GM19372 (cell line): ENCODE measurements around the gene ARHGAP32.
"Not testable (repeated sequence)": the region's sequence is repeated elsewhere in the genome, so short reads cannot be mapped to it uniquely, and the experiment has no call there.

Source experiments
- ATAC-seq: cut with Tn5 transposase; IDR thresholded peaks from one replicate; pipeline ENCODE4 v1.9.1; 2021; ENCODE audit warnings: mild to moderate bottlenecking, low read depth, moderate library complexity; ENCODE audit not compliant: unreplicated experiment

ARHGAP32 gene

DNA sequence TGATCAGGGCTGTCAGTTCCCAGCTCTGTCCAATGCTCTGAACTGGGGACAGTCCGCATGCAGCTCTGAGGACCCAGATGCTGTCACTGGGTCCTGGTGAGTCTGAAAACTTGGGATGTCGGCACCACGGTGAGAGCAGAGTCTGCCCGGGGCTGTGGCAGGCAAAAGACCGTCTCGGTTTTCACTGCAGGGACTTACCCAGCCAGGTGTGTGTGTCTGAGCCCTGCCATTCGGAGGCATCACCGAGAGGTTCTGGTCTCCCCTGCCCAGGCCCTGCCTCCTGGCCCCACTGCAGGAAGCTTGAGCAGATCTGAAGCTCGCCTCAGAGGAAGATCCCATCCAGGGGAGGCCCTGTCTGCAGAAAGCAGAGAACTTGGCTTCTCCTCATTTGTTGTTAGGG lies 254.6 kb downstream of the ARHGAP32 start:
- no peak for ATAC-seq

DNA sequence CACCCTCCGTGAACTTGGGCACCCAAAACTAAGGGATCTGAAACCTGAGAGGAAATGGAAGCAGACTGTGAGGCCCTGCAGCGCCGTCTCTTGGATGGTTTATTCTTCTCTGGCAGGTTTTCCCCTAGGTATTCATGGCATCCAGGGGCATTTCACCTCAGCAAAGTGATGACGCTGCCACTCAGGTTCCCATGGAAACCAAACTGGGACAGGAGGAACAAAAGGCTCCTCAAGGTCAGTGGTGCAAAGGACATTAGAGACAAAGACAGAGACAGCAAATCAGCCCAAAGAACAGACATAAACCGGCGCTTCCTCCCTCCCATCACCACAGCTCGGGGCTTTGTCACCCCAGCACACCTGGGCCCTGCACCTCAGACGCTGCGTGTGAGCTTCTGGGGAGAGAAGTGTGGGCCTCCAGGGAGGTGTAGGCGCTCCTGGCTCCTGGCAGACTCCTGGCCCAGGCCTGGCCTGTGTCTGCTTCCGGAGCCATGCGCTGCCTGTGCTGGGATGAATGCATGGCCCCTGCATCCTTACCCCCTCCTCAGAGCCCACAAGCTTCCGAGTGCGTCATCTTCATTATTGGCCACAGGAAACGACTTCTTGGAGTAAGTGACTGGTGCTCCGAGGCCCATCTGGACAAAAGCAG lies 255.4 kb downstream of the ARHGAP32 start:
- no peak for ATAC-seq

DNA sequence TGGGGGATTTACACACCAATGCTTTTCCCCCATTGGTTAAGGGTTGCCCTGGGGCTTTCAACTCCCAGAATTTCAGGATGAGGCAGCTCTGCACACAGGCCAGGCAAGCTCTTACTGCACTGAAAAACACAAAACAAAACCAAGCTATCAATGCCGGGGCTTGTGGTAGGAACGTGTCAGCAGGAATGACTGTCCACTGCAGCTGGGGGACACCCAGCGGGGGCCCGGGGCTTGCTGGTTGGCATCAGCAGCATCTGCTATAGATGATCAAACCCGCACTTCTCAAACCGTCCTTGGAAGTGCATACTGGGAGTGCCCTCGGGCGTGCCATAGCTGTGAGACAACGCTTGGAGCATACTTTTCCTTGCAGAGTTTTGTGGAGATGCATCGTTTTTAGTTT lies 257.2 kb downstream of the ARHGAP32 start:
- ATAC-seq = no peak

DNA sequence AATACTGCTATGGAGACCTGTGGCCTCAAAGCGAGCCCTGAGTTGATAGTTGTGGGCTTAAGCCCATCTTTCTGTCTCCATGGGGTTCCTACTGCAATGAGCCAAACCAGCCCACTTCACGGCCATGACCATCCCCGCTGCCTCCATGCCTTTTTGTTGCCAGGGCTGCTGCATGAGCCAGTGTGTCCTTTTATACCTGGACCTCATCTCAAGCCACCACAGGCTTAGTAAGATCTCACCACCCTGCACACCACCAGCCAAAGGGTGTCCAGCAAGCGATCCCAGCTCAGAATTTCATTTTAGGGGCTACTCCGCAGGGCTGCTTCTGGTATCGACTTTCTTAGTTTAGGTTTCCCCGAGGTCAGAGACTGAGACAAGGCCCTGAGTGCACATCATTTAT lies 257.8 kb downstream of the ARHGAP32 start:
- ATAC-seq = no peak

DNA sequence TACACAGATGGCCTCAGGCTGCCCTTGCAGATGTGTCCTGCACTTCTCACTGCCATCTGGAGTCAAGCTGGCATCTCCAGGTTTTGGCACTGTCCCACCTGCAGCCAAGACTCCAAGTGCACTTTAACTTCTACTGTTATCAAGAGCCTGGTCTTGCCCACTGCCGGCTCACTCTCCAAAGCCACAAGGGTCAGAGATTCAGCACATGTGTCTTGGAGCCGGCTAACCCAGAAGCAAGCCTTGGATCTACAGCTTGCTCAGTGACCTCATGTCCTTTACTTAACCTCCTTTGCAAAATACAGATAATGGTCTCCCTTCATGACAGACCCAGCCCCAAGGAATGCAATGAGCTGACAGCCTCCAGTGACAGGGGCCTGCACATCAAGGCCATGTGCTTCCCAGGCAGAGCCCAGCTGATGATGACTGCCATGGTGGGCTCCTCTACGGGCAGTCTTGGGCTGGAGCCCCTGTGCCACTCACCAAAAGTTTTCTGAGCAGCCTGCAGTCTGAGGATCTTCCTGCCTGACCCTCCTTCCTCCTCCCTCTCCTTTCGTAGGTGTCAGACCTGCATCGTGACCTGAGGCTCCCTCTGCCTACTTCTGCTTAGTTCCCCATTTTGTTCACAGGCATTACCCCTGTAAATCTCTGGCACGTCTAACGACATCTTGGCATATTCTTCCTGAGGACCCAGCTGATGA lies 258.5 kb downstream of the ARHGAP32 start:
- ATAC-seq = no peak

DNA sequence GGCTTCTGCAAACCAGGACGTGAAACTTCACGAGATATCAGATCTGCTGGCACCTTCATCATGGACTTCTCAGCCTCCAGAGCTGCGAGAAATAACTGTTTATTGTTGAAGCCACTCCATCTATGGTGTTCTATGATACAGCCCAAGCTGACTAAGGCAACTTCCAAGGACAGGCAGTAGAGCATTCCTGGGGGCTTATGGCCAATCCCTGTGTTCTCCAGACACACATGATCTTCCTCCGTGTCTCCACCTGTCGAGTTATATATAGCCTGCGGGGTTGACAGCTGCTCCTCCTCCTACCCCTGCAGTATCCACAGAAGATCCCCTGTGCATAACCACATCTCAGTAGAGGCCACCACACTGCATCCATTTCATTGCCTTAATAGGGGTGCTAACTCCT lies 260.5 kb downstream of the ARHGAP32 start:
- no peak for ATAC-seq

DNA sequence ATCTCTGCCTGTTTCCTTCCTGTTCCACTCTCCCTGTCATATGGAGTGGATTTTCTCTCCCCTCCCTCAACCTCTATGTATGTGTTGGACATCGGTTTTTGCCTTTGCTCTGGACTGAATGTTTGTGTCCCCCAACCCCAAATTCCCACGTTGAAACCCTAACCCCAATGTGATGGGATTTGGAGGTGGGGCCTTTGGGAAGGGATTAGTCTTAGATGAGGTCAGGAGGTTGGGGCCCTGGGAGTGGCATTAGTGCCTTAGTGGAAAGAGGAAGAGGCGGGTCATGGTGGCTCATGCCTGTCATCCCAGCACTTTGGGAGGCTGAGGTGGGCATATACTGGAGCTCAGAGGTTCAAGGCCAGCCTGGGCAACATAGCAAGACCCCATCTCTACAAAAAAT lies 261.1 kb downstream of the ARHGAP32 start:
- ATAC-seq = no peak

DNA sequence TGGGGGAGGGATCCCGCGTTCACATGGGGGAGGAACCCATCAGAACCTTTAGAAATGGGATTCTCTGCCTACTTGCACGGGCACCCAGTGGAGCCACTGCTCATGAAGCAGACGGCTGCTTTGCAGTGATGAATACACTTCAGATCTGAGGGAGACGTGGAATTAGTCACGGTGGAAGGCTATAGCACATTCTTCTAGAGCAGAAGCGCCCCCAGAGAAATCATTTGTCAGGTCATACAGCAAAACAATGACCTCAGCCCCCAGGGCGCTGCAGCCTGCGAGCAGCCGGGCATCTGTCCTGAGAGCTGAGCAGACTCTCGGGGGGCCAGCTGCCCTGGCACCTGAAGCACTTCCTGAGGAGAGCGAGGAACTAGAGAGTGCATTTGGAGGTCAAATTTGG lies 262.1 kb downstream of the ARHGAP32 start:
- ATAC-seq = no peak

DNA sequence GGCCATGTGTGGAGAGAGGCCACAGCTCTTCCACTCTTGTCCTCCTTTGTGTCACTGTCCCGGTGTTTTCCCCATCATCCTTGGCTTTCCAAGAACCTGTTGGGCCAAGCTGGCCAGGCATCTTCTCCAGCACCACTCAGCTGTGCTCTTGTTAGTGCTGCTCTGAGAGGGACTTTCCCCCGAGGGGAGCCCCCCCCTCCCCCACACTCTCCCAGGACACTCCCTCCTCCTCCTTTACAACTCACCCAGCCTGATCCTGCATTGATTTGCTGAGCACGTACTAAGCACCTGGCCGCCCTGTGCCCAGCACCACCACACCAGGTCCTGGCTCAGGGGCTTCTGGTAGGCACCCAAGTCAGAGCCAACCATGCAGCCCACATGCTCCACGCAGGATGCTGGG lies 262.7 kb downstream of the ARHGAP32 start:
- no peak for ATAC-seq

DNA sequence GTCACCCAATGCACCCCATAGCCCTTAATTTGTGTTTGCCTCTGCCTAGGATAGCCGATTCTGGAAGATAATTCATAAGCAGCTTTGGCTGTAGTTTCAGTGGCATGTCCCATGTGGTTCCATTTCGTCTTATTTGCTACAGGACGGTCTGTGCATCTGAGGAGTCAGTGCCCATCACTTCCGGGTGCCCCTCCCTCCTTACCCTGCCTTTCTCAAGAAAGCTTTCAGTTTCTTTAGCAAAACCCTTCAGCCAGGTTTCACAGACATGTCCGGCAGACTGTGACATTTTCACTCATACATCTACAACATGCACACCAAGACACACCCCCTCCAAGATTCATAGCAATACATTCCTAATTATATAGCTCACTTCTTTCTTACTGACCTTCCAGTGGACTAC lies 263.7 kb downstream of the ARHGAP32 start:
- ATAC-seq = peak; percentile 96

DNA sequence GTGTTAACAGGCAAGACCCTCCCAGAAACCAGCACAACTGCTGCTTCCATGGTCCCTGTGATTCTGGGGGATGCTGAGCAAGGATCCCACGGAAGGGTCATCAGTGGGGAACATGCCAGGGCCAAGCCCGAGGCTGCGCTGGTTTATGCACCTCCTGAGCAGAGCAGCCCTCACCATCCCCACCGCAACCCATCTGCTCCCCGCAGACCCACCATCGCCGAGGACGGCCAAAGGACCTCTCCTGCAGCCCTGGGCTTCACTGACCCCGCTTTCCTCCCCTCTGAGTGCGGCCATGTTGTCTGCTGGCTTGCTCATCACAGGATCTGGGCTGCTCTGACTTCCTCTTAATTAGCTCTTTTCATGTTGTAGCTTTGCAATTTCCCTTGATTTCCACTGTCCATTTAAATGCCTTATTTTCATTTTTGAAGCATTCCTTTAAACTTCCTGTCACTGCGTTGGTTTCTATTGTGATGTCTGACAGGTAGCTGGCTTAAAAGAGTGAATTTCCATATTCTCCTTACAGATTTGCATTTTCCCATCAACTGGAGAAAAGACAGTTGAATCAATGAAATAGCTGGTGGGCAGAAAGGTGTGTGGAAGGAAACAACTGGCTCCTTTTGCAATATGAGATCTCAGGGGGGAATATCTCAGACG lies 264.3 kb downstream of the ARHGAP32 start:
- no peak for ATAC-seq

DNA sequence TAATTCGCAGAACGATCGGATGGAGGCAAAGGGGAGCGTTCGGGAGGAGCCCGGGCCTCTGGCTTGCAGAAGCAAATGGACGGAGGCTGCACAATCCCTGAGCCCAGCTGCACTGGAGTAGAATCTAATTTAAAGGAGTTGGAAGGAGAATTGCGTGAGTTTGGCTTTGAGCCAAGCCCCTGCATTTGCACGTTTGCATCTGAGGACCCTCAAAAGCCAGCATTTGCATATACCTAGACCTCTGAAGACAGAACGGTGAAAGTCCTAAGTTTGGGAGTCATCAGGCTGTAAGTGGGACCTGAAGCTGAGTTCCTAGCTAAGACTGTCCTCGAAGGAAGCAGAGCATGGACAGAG lies 265.0 kb downstream of the ARHGAP32 start:
- no peak for ATAC-seq

DNA sequence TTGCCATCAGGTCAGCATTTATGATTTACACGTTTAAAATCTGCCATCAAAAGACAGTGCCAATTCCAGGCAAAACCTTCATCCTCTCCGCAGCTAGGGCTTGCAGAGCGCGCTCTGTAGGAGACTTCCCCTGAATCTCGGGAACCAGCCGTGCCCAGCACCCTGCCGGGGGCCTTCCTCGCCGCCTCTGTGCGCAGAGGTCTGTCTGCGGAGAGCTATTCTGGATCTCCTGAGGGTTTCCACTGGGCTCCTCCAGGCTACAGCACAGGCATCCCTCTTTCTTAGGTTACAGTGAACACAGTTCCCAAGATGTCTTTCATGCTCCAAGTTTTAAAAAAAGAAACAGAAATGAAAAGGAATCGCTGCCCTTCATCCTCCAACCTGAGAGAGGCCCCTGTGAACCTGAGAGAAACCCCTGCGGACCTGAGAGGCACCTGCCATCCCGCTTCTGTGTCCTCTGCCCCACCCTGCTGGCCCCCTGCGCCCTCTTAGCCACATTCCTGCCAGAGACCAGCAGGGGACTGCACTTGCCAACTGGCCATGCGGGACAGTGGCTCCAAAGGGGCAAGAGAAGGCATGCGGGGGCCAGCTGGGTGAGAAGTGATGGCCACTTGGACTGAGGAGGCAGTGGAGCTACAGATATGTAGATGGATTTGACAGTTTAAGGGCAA lies 265.6 kb downstream of the ARHGAP32 start:
- ATAC-seq = no peak

DNA sequence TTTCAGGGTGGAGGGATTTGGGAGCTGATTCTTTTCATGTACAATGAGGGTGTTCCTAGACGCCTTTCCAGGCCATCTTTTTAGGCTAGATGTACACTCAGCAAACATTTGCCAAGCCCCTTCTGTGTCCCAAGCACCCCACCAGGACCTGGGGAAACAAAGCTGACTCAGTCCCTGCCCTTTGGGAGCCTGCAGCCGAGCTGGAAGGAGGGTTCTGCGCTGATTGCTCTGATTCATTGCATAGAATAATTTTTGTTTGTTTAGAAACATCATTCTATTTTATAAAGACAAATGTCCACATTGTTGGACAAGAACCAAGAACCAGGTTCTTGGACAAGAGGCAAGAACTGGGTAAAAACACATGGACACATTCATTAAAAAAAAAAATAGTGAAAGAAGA lies 266.1 kb downstream of the ARHGAP32 start:
- no peak for ATAC-seq

DNA sequence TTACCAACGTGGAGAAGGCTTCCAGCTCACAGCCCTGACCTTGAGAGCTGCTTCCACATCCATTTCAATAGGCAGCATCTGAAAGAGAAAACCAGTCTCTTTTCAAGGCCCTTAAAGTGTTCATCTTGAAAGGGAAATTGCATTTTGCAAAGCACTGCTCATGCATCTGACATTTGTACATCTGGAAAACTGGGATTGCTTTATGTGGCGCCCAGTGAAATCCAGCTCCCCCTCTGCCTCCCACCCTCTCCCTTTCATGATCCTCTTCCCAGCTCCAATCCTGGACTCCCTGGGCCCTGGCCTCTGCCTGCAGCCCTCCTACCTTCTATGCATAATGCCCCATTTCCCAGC lies 266.9 kb downstream of the ARHGAP32 start:
- ATAC-seq = no peak

DNA sequence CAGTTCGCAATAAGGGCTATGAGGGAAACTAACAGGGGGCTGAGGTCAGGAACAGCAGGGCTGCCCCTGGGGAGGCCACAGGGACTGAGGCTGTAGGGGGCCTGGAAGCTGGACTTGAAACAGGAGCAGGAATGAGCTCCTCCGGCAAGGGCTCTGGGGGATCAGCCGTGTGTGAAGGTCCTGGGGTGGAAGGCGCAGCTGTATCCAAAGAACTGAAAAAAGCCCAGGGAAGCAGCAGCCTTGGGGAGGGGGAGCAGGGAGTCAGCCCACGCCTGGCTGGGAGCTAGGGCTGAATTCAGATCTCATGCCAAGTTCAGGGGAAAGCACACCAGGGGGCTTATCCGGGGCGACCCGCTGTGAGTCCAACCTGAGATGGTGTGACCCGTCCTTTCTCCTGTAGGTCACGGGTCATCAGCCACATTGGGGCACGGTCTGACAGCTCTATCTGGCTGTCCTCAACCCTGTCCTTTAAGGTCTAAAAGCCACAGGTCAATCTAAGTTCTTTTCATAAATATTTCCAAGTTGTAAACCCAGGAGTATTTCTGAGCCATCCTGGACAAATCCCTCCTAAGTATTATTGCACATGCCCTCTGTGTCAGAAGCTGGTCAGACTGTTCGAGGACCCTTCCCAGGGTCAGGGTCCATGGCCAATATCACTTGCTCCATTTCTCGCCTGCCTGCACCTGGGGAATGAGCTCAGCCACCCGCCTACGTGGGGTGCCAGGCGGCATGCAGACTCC lies 267.4 kb downstream of the ARHGAP32 start:
- no peak for ATAC-seq

DNA sequence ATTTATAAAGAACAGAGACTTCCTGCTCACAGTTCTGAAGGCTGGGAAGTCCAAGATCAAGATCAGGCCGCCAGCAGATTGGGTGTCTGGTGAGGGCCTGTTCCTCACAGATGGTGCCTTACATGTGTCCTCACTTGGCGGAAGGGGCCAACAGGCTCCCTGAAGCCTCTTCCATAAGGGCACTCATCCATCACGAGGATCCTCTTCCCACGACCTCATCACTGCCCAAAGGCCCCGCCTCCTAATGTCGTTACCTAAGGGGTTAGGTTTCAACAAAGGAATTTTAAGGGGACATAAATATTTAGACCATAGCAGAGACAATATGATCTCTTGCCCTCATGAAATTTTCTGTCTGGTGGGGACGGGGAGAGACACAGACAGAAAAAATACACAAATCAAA lies 268.0 kb downstream of the ARHGAP32 start:
- no peak for ATAC-seq

DNA sequence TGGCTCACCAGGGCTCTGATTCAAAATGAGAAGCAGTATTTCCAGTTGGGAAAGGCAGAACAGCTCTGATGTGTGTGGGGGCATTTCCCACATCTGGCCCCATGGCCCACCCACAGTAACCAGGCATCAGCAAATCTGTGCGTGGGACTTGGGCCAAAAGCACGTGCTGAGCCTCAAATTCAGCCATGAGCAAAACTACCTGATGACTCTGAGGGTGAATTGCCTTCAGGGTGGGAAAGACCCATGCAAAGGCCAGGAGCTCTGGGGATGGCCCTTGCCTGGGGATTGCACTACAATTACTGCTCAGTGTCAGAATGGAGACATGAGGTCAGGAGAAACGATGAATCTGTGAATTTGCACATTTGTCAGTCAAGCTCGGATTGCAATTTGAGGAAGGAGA lies 270.3 kb downstream of the ARHGAP32 start:
- ATAC-seq = no peak

DNA sequence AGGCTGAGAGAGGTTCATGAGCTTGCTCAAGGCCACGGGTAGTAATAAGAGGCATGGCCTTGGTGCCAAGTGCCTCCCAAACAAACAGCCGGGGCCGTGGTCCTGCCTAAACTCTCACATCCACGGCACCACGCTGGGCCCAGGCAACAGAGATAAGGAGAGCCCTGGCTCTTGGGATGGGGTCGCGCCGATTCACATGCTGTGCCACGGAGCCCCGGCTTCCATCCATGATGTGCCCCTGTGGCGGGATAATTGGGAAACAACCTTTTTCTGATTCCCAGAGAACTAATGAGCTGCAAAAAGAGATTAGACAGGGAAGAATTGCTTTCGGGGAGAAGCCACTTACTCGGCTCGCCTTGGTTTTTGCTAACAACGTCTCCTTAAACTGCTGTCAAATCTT lies 271.5 kb downstream of the ARHGAP32 start:
- ATAC-seq = no peak

DNA sequence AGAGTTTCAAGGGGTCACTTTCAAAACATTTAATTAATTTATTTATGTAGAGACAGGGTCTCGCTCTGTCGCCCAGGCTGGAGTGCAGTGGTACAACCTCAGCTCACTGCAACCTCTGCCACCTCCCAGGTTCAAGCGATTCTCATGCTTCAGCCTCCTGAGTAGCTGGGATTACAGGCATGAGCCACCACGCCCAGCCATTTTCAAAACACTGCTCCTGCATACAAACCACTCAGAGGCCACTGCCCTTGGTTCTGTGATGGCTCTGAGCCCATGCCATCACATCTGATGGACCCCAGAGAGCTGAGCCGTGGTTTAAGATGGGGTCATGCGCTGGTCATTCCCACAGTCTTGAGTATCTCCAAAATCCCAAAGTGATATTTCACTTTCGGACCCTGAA lies 272.5 kb downstream of the ARHGAP32 start:
- ATAC-seq = not testable (repeated sequence)

DNA sequence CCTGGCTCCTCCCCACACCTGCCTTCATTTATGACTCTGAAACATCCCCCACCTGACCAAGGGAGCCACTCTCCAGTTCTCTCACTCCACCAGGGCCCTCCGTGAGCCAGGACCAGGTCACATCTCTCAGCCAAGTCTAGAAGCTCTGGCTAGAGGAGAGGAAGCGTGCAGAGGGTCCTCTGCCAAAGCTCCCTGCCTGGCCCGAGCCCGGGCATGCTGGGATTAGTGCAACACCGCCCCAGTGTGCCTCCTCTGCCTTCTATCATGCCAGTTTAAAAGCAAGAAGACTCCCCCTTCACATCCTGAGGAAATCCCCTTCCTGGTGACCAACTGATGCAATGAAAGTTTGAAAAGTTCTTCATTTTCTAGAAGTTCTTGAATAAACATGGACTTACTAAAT lies 272.9 kb downstream of the ARHGAP32 start:
- no peak for ATAC-seq
